Loucy (cell line): ENCODE data around the gene CAMKMT.

Experiments used
- EZH2phosphoT487 ChIP-seq: fragments of 200-600 bp; IDR thresholded peaks from 2 replicates; pipeline ENCODE4 v1.6.1; 2018; ENCODE audit warnings: antibody characterized with exemption, mild to moderate bottlenecking, moderate library complexity, borderline replicate concordance
- TF ChIP-seq, protein P1 (sequence below): fragments of 200-600 bp; sonication (generic); conservative IDR thresholded peaks from 2 replicates; pipeline ENCODE4 v1.5.1; 2014; ENCODE audit warnings: mild to moderate bottlenecking, antibody characterized with exemption, low read length

DNA sequence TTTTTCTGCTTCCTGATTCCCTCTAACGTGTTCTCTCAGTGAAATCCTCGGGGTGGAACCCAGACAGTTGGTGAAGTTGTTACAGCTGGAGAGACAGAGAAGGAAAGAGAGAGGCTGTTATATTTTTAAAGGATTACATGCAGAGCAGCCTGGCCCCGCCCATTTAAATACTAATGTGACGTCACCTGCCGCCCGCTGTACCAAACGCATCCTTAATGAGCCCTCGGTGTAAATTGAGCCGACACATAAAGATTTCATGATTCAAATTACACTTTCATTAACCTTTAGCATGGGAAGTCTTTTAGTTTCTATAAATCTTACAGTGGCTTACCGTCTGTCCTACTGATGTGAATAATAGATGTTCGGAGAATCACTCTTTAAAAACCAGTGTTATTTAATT, 415.8 kb downstream of the CAMKMT start:
- TF ChIP-seq, protein P1, sequence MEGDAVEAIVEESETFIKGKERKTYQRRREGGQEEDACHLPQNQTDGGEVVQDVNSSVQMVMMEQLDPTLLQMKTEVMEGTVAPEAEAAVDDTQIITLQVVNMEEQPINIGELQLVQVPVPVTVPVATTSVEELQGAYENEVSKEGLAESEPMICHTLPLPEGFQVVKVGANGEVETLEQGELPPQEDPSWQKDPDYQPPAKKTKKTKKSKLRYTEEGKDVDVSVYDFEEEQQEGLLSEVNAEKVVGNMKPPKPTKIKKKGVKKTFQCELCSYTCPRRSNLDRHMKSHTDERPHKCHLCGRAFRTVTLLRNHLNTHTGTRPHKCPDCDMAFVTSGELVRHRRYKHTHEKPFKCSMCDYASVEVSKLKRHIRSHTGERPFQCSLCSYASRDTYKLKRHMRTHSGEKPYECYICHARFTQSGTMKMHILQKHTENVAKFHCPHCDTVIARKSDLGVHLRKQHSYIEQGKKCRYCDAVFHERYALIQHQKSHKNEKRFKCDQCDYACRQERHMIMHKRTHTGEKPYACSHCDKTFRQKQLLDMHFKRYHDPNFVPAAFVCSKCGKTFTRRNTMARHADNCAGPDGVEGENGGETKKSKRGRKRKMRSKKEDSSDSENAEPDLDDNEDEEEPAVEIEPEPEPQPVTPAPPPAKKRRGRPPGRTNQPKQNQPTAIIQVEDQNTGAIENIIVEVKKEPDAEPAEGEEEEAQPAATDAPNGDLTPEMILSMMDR = no peak
- no peak for TF ChIP-seq EZH2phosphoT487
